Upper lobe of left lung (tissue), 4 donors: ENCODE measurements around the gene ARHGAP31.

Experiments
- EP300 ChIP-seq, 4 donors: sonication (generic); formaldehyde crosslinking; IDR thresholded peaks; one replicate each; pipeline ENCODE4 v1.5.1; 2017; ENCODE audit warnings: antibody characterized with exemption in 4 of 4, control low read depth in 2 of 4
- POLR2A ChIP-seq, 4 donors: fragments of 450-650 bp; IDR thresholded peaks; one replicate each; pipeline ENCODE4 v1.5.1; 2016 to 2017; ENCODE audit warnings: antibody characterized with exemption in 4 of 4, mild to moderate bottlenecking in 2 of 4
- TF ChIP-seq, protein P1 (sequence below), 6 experiments: fragments of 450-650 bp in 4 of 6; fragments of 200-600 bp in 2 of 6; sonication (generic) in 2 of 6; IDR thresholded peaks; one replicate each; pipeline ENCODE4 v1.5.1; 2016 to 2019; ENCODE audit warnings: antibody characterized with exemption in 6 of 6

DNA sequence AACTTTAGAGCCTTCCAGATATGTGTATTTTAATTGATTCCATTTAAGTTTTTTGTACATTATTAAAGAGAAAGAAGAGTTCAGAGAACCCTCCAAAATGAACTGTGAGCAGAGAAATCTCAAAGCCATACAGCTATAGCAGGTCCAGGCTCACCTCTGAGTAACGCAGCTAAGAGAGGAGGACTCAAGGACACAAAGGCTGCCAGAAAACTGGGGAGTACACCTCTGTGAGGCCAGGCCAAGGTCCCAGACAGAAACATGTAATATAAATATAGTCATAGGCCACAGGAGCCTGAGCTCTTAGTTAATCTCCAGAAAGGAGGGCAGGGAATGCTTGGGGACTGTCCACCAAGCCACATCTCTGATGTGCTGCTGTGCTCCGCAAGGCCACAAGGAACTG lies 102.7 kb downstream of the ARHGAP31 start:
- TF ChIP-seq EP300 (IDR thresholded peaks at IDR 0.05) (no peak), POLR2A (IDR thresholded peaks at IDR 0.05) (no peak)
- TF ChIP-seq, protein P1, sequence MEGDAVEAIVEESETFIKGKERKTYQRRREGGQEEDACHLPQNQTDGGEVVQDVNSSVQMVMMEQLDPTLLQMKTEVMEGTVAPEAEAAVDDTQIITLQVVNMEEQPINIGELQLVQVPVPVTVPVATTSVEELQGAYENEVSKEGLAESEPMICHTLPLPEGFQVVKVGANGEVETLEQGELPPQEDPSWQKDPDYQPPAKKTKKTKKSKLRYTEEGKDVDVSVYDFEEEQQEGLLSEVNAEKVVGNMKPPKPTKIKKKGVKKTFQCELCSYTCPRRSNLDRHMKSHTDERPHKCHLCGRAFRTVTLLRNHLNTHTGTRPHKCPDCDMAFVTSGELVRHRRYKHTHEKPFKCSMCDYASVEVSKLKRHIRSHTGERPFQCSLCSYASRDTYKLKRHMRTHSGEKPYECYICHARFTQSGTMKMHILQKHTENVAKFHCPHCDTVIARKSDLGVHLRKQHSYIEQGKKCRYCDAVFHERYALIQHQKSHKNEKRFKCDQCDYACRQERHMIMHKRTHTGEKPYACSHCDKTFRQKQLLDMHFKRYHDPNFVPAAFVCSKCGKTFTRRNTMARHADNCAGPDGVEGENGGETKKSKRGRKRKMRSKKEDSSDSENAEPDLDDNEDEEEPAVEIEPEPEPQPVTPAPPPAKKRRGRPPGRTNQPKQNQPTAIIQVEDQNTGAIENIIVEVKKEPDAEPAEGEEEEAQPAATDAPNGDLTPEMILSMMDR (IDR thresholded peaks at IDR 0.05) = no peak
